HEK293 (cell line): Measurements from ENCODE around the gene NOL9.

Source experiments
- CTCF ChIA-PET: fragments of 350-600 bp; formaldehyde crosslinking; extraction: SDS; loops from one replicate; lab custom pipeline; 2021; ENCODE audit warnings: antibody characterized with exemption; lab: Yijun Ruan, JAX
- POLR2A ChIA-PET: fragments of 300-600 bp; formaldehyde crosslinking; extraction: SDS; loops from one replicate; lab custom pipeline; 2020; ENCODE audit warnings: antibody characterized with exemption, inconsistent platforms; lab: Yijun Ruan, JAX
- H3K27ac ChIP-seq: fragments of 200-500 bp; sonication (Bioruptor generic); 2 replicates; pipeline ENCODE4 v1.5.1; 2014; ENCODE audit warnings: low read depth, low read length, control low read depth, inconsistent platforms; ENCODE audit errors: extremely low read depth
- H3K36me3 ChIP-seq, 2 experiments: fragments of 200-500 bp in 1 of 2; sonication (Bioruptor generic) in 1 of 2; 1 replicate in 1 of 2; 2 replicates in 1 of 2; pipeline ENCODE4 v1.5.1; 2014 to 2017; ENCODE audit warnings: inconsistent platforms in 2 of 2, low read length in 2 of 2; ENCODE audit not compliant: control insufficient read depth in 2 of 2, insufficient read depth in 1 of 2
- H3K4me1 ChIP-seq: fragments of 200-500 bp; sonication (Bioruptor generic); 2 replicates; pipeline ENCODE4 v1.5.1; 2014; ENCODE audit warnings: mild to moderate bottlenecking, low read length, inconsistent platforms; ENCODE audit not compliant: control insufficient read depth, insufficient read depth
- H3K4me3 ChIP-seq: 2 replicates; pipeline ENCODE4 v1.5.1; 2011; ENCODE audit warnings: low read depth, mild to moderate bottlenecking, control low read depth, low read length, moderate library complexity
- H3K9me3 ChIP-seq: fragments of 200-500 bp; sonication (Bioruptor generic); 2 replicates; pipeline ENCODE4 v1.5.1; 2014; ENCODE audit warnings: low read depth, low read length, inconsistent platforms; ENCODE audit not compliant: control insufficient read depth, insufficient read depth
- EGR2 ChIP-seq: fragments of 450-650 bp; formaldehyde crosslinking; IDR thresholded peaks from 2 replicates; pipeline ENCODE4 v1.5.1; 2016; ENCODE audit warnings: low read depth, missing biosample characterization, missing genetic modification characterization
- GLI4 ChIP-seq: fragments of 450-650 bp; formaldehyde crosslinking; IDR thresholded peaks from 2 replicates; pipeline ENCODE4 v1.5.1; 2016; ENCODE audit warnings: missing biosample characterization, missing genetic modification characterization
- GLIS1 ChIP-seq: fragments of 450-650 bp; formaldehyde crosslinking; IDR thresholded peaks from 2 replicates; pipeline ENCODE4 v1.5.1; 2016; ENCODE audit warnings: missing biosample characterization, missing genetic modification characterization
- GLIS2 ChIP-seq: fragments of 450-650 bp; formaldehyde crosslinking; IDR thresholded peaks from 2 replicates; pipeline ENCODE4 v1.5.1; 2016; ENCODE audit warnings: missing biosample characterization, missing genetic modification characterization
- HOXC10 ChIP-seq: sonication (generic); formaldehyde crosslinking; IDR thresholded peaks from 2 replicates; pipeline ENCODE4 v1.8.1; 2023; ENCODE audit warnings: mild to moderate bottlenecking, missing genetic modification reagents
- HOXD13 ChIP-seq: sonication (generic); formaldehyde crosslinking; IDR thresholded peaks from 2 replicates; pipeline ENCODE4 v1.8.0; 2022; ENCODE audit warnings: missing genetic modification reagents, borderline replicate concordance
- OSR2 ChIP-seq: fragments of 450-650 bp; formaldehyde crosslinking; IDR thresholded peaks from 2 replicates; pipeline ENCODE4 v1.5.1; 2016; ENCODE audit warnings: missing biosample characterization, missing genetic modification characterization
- PRDM1 ChIP-seq: fragments of 450-650 bp; formaldehyde crosslinking; IDR thresholded peaks from 2 replicates; pipeline ENCODE4; 2016; ENCODE audit warnings: missing biosample characterization, missing genetic modification characterization
- ZFHX2 ChIP-seq: fragments of 450-650 bp; formaldehyde crosslinking; conservative IDR thresholded peaks from 2 replicates; pipeline ENCODE4 v1.5.1; 2016; ENCODE audit warnings: missing biosample characterization, missing genetic modification characterization
- ZFP3 ChIP-seq: fragments of 450-650 bp; formaldehyde crosslinking; IDR thresholded peaks from 2 replicates; pipeline ENCODE4 v1.5.1; 2016; ENCODE audit warnings: low read depth, missing biosample characterization, missing genetic modification characterization
- ZNF169 ChIP-seq: fragments of 450-650 bp; formaldehyde crosslinking; IDR thresholded peaks from 2 replicates; pipeline ENCODE4 v1.5.1; 2016; ENCODE audit warnings: missing biosample characterization, missing genetic modification characterization
- ZNF274 ChIP-seq, 2 experiments: fragments of 200-500 bp in 1 of 2; fragments of 450-650 bp in 1 of 2; sonication (Bioruptor generic) in 1 of 2; formaldehyde crosslinking in 1 of 2; IDR thresholded peaks; 2 replicates each; pipeline versions ENCODE4 v1.5.1 to v1.6.1; 2014 to 2016; ENCODE audit warnings: borderline replicate concordance in 1 of 2, inconsistent platforms in 1 of 2, low read length in 1 of 2, missing biosample characterization in 1 of 2, missing genetic modification characterization in 1 of 2
- ZNF341 ChIP-seq: fragments of 450-650 bp; formaldehyde crosslinking; IDR thresholded peaks from 2 replicates; pipeline ENCODE4; 2016; ENCODE audit warnings: low read depth, missing biosample characterization, missing genetic modification characterization
- ZNF394 ChIP-seq: fragments of 450-650 bp; formaldehyde crosslinking; IDR thresholded peaks from 2 replicates; pipeline ENCODE4 v1.5.1; 2016; ENCODE audit warnings: missing biosample characterization, missing genetic modification characterization, mild to moderate bottlenecking, moderate library complexity, borderline replicate concordance
- ZNF433 ChIP-seq: fragments of 450-650 bp; formaldehyde crosslinking; IDR thresholded peaks from 2 replicates; pipeline ENCODE4 v1.5.1; 2016; ENCODE audit warnings: missing biosample characterization, missing genetic modification characterization, low read depth
- ZNF501 ChIP-seq: fragments of 450-650 bp; formaldehyde crosslinking; IDR thresholded peaks from 2 replicates; pipeline ENCODE4 v1.5.1; 2016; ENCODE audit warnings: missing biosample characterization, missing genetic modification characterization
- ZNF514 ChIP-seq: fragments of 450-650 bp; formaldehyde crosslinking; IDR thresholded peaks from 2 replicates; pipeline ENCODE4 v1.5.1; 2016; ENCODE audit warnings: missing biosample characterization, missing genetic modification characterization
- ZNF585B ChIP-seq: fragments of 450-650 bp; formaldehyde crosslinking; IDR thresholded peaks from 2 replicates; pipeline ENCODE4 v1.5.1; 2016; ENCODE audit warnings: missing biosample characterization, missing genetic modification characterization
- ZNF596 ChIP-seq: fragments of 450-650 bp; IDR thresholded peaks from 2 replicates; pipeline ENCODE4 v1.5.0; 2018; ENCODE audit warnings: missing biosample characterization, mild to moderate bottlenecking, missing genetic modification characterization, moderate library complexity
- ZNF658 ChIP-seq: fragments of 450-650 bp; formaldehyde crosslinking; IDR thresholded peaks from 2 replicates; pipeline ENCODE4; 2016; ENCODE audit warnings: missing biosample characterization, missing genetic modification characterization
- ZNF660 ChIP-seq: fragments of 450-650 bp; IDR thresholded peaks from 2 replicates; pipeline ENCODE4 v1.5.1; 2018; ENCODE audit warnings: missing biosample characterization, mild to moderate bottlenecking, missing genetic modification characterization
- ZNF707 ChIP-seq: fragments of 450-650 bp; formaldehyde crosslinking; IDR thresholded peaks from 2 replicates; pipeline ENCODE4 v1.5.1; 2016; ENCODE audit warnings: missing biosample characterization, missing genetic modification characterization
- ZNF785 ChIP-seq: fragments of 450-650 bp; formaldehyde crosslinking; IDR thresholded peaks from 2 replicates; pipeline ENCODE4 v1.5.1; 2016; ENCODE audit warnings: missing biosample characterization, missing genetic modification characterization
- TF ChIP-seq, protein P1 (sequence below): fragments of 450-650 bp; formaldehyde crosslinking; IDR thresholded peaks from 2 replicates; pipeline ENCODE4 v1.5.1; 2016; ENCODE audit warnings: missing biosample characterization, missing genetic modification characterization
- TF ChIP-seq, protein P2 (sequence below): fragments of 450-650 bp; formaldehyde crosslinking; IDR thresholded peaks from 2 replicates; pipeline ENCODE4 v1.5.1; 2017; ENCODE audit warnings: missing biosample characterization, missing genetic modification characterization
- TF ChIP-seq, protein P3 (sequence below): fragments of 450-650 bp; formaldehyde crosslinking; IDR thresholded peaks from 2 replicates; pipeline ENCODE4 v1.5.1; 2016; ENCODE audit warnings: missing biosample characterization, missing genetic modification characterization

The NOL9 gene

DNA sequence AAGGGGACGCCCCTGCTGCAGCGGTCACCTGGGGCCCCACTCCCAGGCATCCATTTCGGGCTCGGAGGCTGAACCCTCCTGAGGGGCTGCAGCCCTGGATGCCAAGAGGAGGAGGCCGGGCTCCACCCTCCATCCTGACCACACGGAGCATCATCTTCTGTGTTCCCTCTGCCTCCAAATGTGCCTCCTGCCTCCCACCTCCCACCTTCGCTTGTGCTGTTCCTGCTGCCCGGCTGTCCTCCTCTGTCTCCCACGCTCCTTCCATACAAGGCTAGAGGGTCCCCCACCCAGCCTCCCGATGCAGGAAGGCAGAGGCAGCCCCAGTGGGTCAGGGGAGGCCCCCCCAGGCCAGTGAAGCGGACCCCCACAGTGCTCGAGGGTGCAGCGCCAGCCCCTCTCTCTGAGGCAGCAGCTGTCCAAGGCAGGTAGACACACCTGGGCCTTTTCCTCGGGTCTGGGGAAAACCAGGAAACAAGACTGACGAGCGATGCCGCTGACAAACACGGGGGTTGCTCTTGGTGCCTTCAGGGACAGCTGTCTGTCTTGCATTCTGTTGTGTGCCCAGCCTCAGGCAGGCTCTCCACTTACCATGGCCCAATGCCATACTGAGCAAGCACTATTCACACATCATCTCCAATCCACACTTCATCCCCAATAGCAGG, 46.0 kb downstream of the NOL9 start:
- POLR2A ChIA-PET: no interaction called here

DNA sequence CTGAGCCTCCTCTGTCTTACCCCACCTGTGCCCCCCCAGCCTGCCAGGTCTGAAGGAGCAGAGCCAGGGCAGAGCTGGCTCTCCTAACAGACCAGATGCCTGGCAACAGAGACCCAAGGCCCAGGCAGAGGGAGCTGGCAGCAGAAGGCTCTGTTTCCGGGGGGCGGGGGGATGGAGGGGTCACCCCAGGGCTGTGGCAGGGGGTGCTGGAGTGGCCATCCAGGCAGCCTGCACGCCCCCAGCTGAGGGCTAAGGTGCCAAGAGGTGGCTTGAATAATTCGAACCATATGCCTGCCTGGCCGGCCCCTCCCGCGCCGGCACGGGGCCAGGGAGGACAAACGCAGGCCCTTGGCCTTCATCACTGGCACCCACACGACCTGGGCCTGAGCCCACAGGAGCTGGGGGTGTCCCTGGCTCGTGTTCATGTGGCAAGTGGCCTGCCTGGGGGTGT, 46.8 kb downstream of the NOL9 start:
- Histone ChIP-seq H3K9me3 (no peaks in the 10 kb centered on the region), H3K4me3 (no peak overlapping the region), H3K27ac (no peak overlapping the region), H3K36me3 (no peaks in the 10 kb centered on the region), H3K4me1 (no peaks in the 10 kb centered on the region)
- POLR2A ChIA-PET: no interaction called here
- TF ChIP-seq GLIS1 (tag by site-specific recombination): peak; percentile 72
- TF ChIP-seq ZNF341: no peak
- TF ChIP-seq GLIS2 (tag by site-specific recombination): peak; percentile 29; the same call in 1 of the 2 replicates
- TF ChIP-seq ZNF274 (IDR thresholded peaks at IDR 0.05; ENCODE audit: low read length): no peak
- TF ChIP-seq ZNF274 (tag by site-specific recombination; IDR thresholded peaks at IDR 0.05; ENCODE audit: borderline replicate concordance): no peak
- no peak for TF ChIP-seq EGR2 (tag by site-specific recombination)
- no peak for TF ChIP-seq ZNF514
- TF ChIP-seq ZNF501 (tag by site-specific recombination): no peak
- no peak for TF ChIP-seq HOXD13 (CRISPR knock-in tag)
- no peak for TF ChIP-seq ZNF596 (tag by site-specific recombination)
- TF ChIP-seq HOXC10 (CRISPR knock-in tag): no peak
- TF ChIP-seq GLI4: no peak
- TF ChIP-seq, protein P1, sequence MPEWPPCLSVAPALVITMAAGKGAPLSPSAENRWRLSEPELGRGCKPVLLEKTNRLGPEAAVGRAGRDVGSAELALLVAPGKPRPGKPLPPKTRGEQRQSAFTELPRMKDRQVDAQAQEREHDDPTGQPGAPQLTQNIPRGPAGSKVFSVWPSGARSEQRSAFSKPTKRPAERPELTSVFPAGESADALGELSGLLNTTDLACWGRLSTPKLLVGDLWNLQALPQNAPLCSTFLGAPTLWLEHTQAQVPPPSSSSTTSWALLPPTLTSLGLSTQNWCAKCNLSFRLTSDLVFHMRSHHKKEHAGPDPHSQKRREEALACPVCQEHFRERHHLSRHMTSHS (tag by site-specific recombination): no peak
- no peak for TF ChIP-seq ZFP3 (tag by site-specific recombination)
- TF ChIP-seq ZNF658 (tag by site-specific recombination): no peak
- TF ChIP-seq ZNF585B: no peak
- no peak for TF ChIP-seq OSR2 (tag by site-specific recombination)
- TF ChIP-seq ZNF169: no peak
- CTCF ChIA-PET: interaction anchor here (1.0 to 1.4 kb wide), 3 partner anchors 17 to 35 kb away, joined by 3 to 5 read pairs (median 5); no protein-coding TSS in a partner anchor

More for the DNA sequence above, 46.0 kb downstream of the NOL9 start:
- no peaks in the 10 kb centered on the region for H3K9me3 ChIP-seq
- TF ChIP-seq, protein P2, sequence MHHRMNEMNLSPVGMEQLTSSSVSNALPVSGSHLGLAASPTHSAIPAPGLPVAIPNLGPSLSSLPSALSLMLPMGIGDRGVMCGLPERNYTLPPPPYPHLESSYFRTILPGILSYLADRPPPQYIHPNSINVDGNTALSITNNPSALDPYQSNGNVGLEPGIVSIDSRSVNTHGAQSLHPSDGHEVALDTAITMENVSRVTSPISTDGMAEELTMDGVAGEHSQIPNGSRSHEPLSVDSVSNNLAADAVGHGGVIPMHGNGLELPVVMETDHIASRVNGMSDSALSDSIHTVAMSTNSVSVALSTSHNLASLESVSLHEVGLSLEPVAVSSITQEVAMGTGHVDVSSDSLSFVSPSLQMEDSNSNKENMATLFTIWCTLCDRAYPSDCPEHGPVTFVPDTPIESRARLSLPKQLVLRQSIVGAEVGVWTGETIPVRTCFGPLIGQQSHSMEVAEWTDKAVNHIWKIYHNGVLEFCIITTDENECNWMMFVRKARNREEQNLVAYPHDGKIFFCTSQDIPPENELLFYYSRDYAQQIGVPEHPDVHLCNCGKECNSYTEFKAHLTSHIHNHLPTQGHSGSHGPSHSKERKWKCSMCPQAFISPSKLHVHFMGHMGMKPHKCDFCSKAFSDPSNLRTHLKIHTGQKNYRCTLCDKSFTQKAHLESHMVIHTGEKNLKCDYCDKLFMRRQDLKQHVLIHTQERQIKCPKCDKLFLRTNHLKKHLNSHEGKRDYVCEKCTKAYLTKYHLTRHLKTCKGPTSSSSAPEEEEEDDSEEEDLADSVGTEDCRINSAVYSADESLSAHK (tag by site-specific recombination): no peak
- TF ChIP-seq PRDM1 (no peak), ZNF433 (tag by site-specific recombination) (no peak), GLIS2 (tag by site-specific recombination) (peak; percentile 55), ZNF394 (tag by site-specific recombination) (no peak), ZNF596 (tag by site-specific recombination) (no peak), ZNF785 (no peak), EGR2 (tag by site-specific recombination) (peak; percentile 59), ZNF707 (tag by site-specific recombination) (no peak), GLI4 (no peak), ZFHX2 (tag by site-specific recombination) (peak; percentile 43), ZNF660 (tag by site-specific recombination) (no peak)
- TF ChIP-seq, protein P3, sequence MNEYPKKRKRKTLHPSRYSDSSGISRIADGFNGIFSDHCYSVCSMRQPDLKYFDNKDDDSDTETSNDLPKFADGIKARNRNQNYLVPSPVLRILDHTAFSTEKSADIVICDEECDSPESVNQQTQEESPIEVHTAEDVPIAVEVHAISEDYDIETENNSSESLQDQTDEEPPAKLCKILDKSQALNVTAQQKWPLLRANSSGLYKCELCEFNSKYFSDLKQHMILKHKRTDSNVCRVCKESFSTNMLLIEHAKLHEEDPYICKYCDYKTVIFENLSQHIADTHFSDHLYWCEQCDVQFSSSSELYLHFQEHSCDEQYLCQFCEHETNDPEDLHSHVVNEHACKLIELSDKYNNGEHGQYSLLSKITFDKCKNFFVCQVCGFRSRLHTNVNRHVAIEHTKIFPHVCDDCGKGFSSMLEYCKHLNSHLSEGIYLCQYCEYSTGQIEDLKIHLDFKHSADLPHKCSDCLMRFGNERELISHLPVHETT (tag by site-specific recombination): no peak
- no peak overlapping the region for H3K4me3 ChIP-seq
- no peak overlapping the region for H3K27ac ChIP-seq
- CTCF ChIA-PET: interaction anchor here (0.5 to 1.0 kb wide), 4 partner anchors 16 to 600 kb away, joined by 3 to 5 read pairs (median 3); partner anchors contain the start of gene NOL9
- no peaks in the 10 kb centered on the region for H3K36me3 ChIP-seq
- H3K4me1 ChIP-seq: no peaks in the 10 kb centered on the region
